Erythroblast (primary cell): ENCODE data around the gene IL1RAPL2.

ENCODE experiments used
- GATA1 ChIP-seq: IDR thresholded peaks from 2 replicates; pipeline ENCODE4 v1.6.1; 2011; ENCODE audit warnings: low read depth, mild to moderate bottlenecking, control low read depth, low read length, moderate library complexity
- POLR2A ChIP-seq: IDR thresholded peaks from 2 replicates; pipeline ENCODE4 v1.6.1; 2011; ENCODE audit warnings: mild to moderate bottlenecking, low read length

GRCh38 chrX:105648732-105649131 is 1082.7 kb downstream of the IL1RAPL2 start:
- TF ChIP-seq POLR2A (no peak), GATA1 (no peak)
